ENCODE measurements around the gene TRIO.

Gene TRIO

DNA sequence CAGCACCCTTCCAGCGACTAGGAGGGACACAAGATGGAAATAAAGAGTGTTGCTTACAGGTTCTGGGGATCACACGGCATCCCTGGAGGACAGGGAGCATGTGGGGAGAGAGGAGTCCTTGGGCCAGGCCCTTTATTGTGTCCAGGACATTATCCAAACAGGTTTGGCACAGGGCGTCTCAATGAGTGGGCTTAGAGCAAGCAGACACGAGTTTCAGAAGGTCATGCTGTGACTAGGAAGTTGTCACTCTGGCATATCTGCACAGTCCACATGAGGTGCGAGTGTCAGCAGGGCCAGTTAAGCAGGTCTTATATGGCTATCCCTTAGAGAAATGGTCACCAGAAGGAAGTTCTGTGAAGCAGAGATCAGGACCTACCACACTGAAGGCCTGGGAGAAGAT lies 263.9 kb downstream of the TRIO start:
- TF ChIP-seq TAF1 (IDR thresholded peaks at IDR 0.05; ENCODE audit: borderline replicate concordance, insufficient read depth, low read length) (no peak), FOXP2 (optimal IDR thresholded peaks at IDR 0.05; ENCODE audit: borderline replicate concordance, extremely low read depth, extremely low read length, insufficient read depth) (no peak)

DNA sequence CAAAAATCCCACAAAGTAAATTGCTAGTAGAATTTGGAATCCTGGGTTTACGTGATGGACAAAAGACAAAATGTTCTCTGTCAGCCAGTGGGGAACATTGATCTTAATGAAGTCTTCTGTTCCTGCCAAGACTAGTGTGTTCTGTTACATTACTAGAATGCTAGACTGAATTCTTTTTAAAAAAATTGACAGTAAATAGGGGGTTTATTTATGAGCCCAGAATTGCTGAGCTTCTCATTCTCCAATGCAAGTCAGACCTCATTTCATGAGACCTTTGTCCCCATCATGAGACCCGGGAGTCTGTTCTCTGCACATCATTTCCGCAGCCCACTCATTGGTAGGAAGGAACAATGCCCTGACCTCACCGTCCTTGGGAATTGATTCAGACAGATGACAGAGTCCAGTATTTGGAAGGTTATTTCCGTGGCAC lies 264.6 kb downstream of the TRIO start:
- TF ChIP-seq TAF1 (IDR thresholded peaks at IDR 0.05; ENCODE audit: borderline replicate concordance, insufficient read depth, low read length) (no peak), SIN3A (IDR thresholded peaks at IDR 0.05; ENCODE audit: borderline replicate concordance, insufficient read depth, low read length) (no peak), FOXP2 (optimal IDR thresholded peaks at IDR 0.05; ENCODE audit: borderline replicate concordance, extremely low read depth, extremely low read length, insufficient read depth) (no peak), POLR2AphosphoS5 (IDR thresholded peaks at IDR 0.05; ENCODE audit: low read depth, low read length) (no peak)
- TF ChIP-seq, protein P1, sequence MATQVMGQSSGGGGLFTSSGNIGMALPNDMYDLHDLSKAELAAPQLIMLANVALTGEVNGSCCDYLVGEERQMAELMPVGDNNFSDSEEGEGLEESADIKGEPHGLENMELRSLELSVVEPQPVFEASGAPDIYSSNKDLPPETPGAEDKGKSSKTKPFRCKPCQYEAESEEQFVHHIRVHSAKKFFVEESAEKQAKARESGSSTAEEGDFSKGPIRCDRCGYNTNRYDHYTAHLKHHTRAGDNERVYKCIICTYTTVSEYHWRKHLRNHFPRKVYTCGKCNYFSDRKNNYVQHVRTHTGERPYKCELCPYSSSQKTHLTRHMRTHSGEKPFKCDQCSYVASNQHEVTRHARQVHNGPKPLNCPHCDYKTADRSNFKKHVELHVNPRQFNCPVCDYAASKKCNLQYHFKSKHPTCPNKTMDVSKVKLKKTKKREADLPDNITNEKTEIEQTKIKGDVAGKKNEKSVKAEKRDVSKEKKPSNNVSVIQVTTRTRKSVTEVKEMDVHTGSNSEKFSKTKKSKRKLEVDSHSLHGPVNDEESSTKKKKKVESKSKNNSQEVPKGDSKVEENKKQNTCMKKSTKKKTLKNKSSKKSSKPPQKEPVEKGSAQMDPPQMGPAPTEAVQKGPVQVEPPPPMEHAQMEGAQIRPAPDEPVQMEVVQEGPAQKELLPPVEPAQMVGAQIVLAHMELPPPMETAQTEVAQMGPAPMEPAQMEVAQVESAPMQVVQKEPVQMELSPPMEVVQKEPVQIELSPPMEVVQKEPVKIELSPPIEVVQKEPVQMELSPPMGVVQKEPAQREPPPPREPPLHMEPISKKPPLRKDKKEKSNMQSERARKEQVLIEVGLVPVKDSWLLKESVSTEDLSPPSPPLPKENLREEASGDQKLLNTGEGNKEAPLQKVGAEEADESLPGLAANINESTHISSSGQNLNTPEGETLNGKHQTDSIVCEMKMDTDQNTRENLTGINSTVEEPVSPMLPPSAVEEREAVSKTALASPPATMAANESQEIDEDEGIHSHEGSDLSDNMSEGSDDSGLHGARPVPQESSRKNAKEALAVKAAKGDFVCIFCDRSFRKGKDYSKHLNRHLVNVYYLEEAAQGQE (IDR thresholded peaks at IDR 0.05; ENCODE audit: insufficient read depth in 1 of 2, low read depth in 2 of 2, low read length in 2 of 2): no peak

DNA sequence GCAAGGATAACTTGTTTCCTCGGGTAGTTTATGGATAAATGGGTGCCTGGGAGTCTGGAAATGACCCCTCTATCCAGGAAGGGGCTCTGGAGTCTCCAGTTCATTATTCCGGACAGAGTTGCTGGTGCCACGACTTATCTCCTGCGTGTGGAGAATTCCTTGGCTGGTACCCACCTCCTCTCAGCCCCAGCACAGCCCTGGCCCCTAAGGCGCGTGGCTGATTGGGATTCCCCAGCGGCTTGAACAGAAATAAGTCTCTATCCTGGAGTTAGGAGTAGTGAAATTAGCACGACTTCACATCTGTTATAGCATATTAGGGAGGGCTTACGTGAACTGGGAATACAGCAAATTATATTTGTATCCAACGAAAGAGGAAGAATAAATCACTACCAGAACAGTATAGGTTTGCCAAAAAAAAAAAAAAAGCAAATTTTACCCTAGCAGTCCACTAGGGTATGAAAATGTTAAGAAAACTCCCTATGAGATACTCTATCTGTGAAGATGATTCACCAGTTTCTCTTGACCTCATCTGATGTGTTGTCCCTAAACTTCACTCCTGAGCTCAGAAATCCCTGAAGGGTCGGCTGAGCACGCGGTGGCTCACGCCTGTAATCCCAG lies 265.9 kb downstream of the TRIO start:
- TF ChIP-seq POLR2AphosphoS5 (IDR thresholded peaks at IDR 0.05; ENCODE audit: low read depth, low read length) (no peak), FOXP2 (optimal IDR thresholded peaks at IDR 0.05; ENCODE audit: borderline replicate concordance, extremely low read depth, extremely low read length, insufficient read depth) (no peak), TAF1 (IDR thresholded peaks at IDR 0.05; ENCODE audit: borderline replicate concordance, insufficient read depth, low read length) (no peak), SIN3A (IDR thresholded peaks at IDR 0.05; ENCODE audit: borderline replicate concordance, insufficient read depth, low read length) (no peak)
- TF ChIP-seq, protein P1 (IDR thresholded peaks at IDR 0.05; ENCODE audit: insufficient read depth in 1 of 2, low read depth in 2 of 2, low read length in 2 of 2): no peak

DNA sequence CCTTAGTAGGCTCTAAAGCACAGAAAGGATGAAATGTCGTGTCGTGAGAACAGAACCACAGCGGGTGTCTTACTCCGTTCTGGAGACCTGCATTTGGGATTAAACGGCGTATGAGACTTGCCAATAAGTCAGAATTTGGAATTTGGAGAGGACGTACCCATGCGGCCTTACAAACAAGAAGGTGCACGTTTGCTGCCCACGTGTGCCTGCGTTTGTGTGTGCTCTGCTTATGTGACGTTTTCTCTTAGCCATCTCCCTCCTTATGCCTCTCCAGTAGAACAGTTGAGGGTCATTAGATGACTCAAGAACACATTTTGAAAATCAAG lies 266.9 kb downstream of the TRIO start:
- TF ChIP-seq POLR2AphosphoS5 (IDR thresholded peaks at IDR 0.05; ENCODE audit: low read depth, low read length): no peak
- TF ChIP-seq, protein P1 (IDR thresholded peaks at IDR 0.05; ENCODE audit: insufficient read depth in 1 of 2, low read depth in 2 of 2, low read length in 2 of 2): no peak
- TF ChIP-seq FOXP2 (optimal IDR thresholded peaks at IDR 0.05; ENCODE audit: borderline replicate concordance, extremely low read depth, extremely low read length, insufficient read depth): no peak
- no peak for TF ChIP-seq SIN3A (IDR thresholded peaks at IDR 0.05; ENCODE audit: borderline replicate concordance, insufficient read depth, low read length)
- no peak for TF ChIP-seq TAF1 (IDR thresholded peaks at IDR 0.05; ENCODE audit: borderline replicate concordance, insufficient read depth, low read length)

DNA sequence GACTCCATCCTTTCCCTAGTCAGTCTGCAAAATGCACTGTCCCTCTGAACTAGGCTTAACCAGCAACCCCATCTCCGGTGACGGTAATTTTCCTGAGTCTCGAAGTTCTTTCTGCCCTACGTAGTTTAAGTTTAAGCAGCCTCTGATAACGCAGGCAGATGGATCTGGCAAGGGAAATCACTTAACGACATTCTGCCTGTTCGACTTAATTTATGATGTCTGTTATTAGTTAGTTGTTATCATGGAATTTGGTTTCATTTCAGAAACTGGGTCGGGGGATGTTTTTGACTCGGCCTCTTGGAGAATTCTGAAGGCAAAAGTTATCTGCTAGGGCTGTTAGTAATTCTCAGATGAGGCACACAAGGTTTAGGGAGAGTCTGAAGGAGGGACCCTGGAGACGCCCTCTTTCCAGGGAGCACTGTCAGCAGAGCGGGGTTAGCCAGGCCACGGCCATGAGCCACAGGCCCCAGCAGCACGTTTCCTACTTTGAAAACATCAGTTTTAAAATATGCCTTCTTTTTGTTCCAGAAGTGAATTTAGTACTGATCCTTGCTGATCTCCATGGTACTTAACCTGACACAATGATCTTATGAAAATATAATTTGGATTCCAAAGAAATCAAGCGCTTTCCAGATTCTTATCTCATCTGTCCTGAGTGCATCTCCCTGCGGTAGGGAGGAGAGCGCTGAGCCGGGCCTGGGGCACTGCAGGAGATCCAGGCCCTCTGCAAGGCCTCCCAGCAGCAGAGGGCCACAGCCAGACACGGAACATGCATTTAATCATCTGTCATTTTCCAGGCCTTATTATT lies 267.5 kb downstream of the TRIO start:
- no peak for TF ChIP-seq TAF1 (IDR thresholded peaks at IDR 0.05; ENCODE audit: borderline replicate concordance, insufficient read depth, low read length)

DNA sequence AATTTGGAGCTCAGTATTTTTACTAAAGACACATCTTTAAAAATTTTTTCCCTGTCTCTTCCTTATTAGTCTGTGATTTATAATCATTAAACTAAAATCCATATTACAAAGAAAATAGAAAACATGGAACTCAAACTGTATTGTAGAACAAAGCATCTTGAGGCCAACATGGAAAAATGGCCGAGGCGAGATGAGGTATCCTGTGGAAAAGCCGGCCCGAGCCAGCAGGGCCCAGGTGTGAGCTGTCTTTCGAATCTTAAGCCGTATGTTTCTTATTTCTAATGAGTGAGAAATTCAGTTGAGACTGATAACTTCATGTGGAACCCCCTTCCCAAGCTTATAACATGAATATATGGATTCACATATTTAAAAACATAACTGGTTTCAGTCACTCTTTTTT lies 268.1 kb downstream of the TRIO start:
- no peak for TF ChIP-seq SIN3A (IDR thresholded peaks at IDR 0.05; ENCODE audit: borderline replicate concordance, insufficient read depth, low read length)
- no peak for TF ChIP-seq FOXP2 (optimal IDR thresholded peaks at IDR 0.05; ENCODE audit: borderline replicate concordance, extremely low read depth, extremely low read length, insufficient read depth)
- TF ChIP-seq POLR2AphosphoS5 (IDR thresholded peaks at IDR 0.05; ENCODE audit: low read depth, low read length): no peak
- TF ChIP-seq, protein P1 (IDR thresholded peaks at IDR 0.05; ENCODE audit: insufficient read depth in 1 of 2, low read depth in 2 of 2, low read length in 2 of 2): no peak
- no peak for TF ChIP-seq TAF1 (IDR thresholded peaks at IDR 0.05; ENCODE audit: borderline replicate concordance, insufficient read depth, low read length)

All from PFSK-1 (cell line).